Measurements from ENCODE around the gene SCLY. TPM values are rescaled to one million over a fixed set of nuclear protein-coding genes. Genes with fewer than 3 reads are reported as not detected.

The SCLY gene
- total RNA-seq, 2 experiments from 2014 or later = 29.1 to 53.8 TPM

DNA sequence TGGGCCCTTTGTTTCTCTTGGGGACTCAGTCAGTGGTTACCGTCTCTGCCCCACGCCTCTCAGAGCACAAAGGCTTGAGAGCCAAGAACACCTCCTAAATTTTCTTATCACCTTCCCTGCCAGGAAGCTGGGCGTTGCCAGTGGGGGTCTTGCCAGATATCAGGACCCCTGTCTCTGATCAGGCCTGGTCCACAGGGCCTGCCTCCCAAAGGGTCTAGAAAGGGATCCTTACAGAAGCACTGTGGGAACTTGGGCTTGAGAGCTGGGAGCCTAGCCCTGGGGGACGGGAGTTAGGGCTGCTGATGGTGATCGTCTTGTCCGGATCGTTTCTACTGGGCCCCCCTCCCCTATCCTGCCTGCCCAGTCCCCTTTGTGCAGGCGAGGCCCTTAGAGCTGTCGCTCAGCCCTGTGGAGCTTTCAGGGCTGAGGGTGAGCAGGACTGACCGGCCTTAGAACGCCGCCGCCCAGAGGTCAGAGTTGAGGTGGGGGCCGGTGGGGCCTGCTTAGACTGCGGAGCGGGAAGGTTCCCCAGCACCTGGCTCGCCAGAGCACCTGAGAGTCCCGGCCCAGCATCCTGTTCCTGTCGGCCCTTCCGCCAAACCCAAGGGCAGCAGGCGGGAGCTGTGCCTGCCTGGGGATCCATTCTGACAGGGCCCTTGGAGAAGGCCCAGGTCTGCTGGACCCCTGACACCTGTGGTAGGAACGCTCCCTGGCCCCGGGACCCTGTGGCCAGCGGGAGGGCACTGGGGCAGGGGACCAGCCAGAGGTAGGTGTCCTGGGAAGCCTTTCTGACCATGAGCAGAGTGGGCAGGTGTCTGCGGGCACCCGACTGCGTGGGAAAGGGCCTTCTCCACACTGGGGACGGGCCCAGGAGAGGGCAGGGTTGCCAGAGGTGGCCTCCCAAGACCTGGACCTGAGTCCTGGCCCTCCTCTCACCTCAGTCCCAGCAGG lies 40.3 kb downstream of the SCLY start:
- Mint-ChIP-seq H3K27ac (no peak overlapping the region), H3K27me3 (no peaks in the 10 kb centered on the region), H3K36me3 (peaks cover 5% of the 10 kb centered on the region), H3K4me3 (no peak overlapping the region), H3K4me1 (no peaks in the 10 kb centered on the region), H3K9me3 (ENCODE audit: low read depth) (no peaks in the 10 kb centered on the region)
- DNase-seq (peak; percentile 34), ATAC-seq (no peak)
- CTCF ChIA-PET = no interaction called here

- ATAC-seq = no peak
- H3K9me3 Mint-ChIP-seq (ENCODE audit: low read depth) = no peaks in the 10 kb centered on the region
- no peaks in the 10 kb centered on the region for H3K4me1 Mint-ChIP-seq
- no peak overlapping the region for H3K4me3 Mint-ChIP-seq
- no peak overlapping the region for H3K27ac Mint-ChIP-seq
- H3K36me3 Mint-ChIP-seq = peaks cover 5% of the 10 kb centered on the region
- no peaks in the 10 kb centered on the region for H3K27me3 Mint-ChIP-seq
- peak; percentile 33 for DNase-seq
- CTCF ChIA-PET = no interaction called here
Measured at GRCh38 chr2:238101891-238102841, 41.4 kb downstream of the SCLY start.

DNA sequence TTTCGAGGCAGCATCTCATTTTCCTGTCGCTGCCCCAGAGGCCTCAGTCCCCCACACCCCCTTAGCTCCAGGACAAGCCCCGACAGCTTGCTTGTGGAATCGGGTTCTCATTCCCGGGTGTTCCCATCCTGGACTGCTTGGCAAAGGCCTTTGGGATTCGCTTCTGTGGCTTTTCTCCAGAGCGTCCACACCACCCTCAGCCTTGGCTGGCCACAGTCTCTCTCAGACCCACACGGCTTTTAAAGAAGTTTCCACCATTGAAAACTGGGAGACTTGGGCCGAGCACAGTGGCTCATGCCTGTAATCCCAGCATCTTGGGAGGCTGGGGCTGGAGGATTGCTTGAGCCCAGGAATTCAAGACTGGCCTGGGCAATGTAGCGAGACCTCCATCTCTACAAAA lies 42.1 kb downstream of the SCLY start:
- H3K9me3 Mint-ChIP-seq (ENCODE audit: low read depth) = no peaks in the 10 kb centered on the region
- H3K27me3 Mint-ChIP-seq = no peaks in the 10 kb centered on the region
- ATAC-seq (no peak), DNase-seq (no peak)
- no peak overlapping the region for H3K4me3 Mint-ChIP-seq
- no peak overlapping the region for H3K27ac Mint-ChIP-seq
- CTCF ChIA-PET = no interaction called here
- H3K4me1 Mint-ChIP-seq = no peaks in the 10 kb centered on the region
- peaks cover under 1% of the 10 kb centered on the region for H3K36me3 Mint-ChIP-seq

DNA sequence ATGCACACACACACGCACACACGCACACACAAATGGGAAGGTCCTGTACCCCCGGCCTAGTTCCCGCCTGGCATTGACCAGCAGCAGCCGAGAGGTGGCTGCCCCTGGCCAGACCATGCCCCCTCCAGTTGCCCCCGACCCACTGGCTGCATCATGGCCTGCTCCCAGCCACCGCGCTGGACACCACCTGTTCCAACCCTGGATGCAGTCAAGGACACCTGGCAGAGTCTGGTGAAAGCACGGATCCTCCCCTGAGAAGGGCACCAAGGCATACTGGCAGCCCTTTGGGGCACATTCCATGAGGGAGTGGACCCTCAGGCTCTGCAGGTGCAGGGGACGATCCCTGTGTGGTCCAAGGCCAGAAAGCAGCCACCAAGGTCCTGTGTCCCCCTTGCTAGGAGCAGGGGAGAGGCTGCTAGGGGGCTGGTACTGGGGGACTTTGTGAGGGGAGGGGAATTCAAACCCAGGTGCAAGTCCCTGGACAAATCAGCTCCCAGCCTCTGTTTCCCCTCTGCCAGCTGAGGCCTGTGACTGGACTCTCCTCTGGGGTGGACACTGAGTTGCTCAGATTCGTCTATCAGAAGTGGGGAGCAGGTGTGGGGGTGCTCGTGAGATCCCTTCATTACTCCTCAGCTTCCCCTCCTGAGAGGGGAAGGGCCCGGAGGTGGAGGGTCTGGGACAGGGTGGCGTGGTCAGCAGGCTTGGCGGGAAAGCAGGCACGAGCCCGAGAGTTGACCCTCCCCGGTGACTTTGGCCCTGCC lies 42.8 kb downstream of the SCLY start:
- CTCF ChIA-PET = no interaction called here
- Mint-ChIP-seq H3K36me3 (no peaks in the 10 kb centered on the region), H3K9me3 (ENCODE audit: low read depth) (no peaks in the 10 kb centered on the region), H3K4me1 (peaks cover 6% of the 10 kb centered on the region), H3K4me3 (no peak overlapping the region), H3K27ac (no peak overlapping the region), H3K27me3 (no peaks in the 10 kb centered on the region)
- DNase-seq (peak; percentile 32), ATAC-seq (no peak)

DNA sequence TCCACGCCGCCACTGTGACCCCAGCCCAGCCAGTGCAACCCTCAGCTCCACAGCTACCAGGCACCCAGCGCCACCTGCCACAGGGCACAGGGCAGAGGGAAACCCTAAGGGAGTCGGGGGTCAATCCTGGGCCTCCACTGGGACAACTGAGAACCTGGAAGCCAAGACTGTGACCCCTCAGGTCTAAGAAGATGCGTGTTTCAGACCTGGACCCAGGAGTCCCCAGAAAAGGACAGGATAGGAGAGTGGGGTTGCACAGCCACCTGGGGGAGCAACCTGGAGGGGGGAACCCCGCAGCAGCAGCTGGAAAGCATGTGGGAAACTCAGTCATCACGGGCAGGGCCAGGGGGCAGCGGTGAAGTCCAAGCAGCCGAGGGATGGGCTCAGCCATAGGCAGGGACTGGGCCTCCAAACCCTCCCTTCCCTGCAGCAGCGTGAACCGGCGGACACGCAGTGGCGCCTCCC lies 43.5 kb downstream of the SCLY start:
- CTCF ChIA-PET = no interaction called here
- H3K36me3 Mint-ChIP-seq = no peaks in the 10 kb centered on the region
- ATAC-seq = no peak
- peaks cover 12% of the 10 kb centered on the region for H3K4me1 Mint-ChIP-seq
- H3K9me3 Mint-ChIP-seq (ENCODE audit: low read depth) = no peaks in the 10 kb centered on the region
- DNase-seq = no peak
- no peaks in the 10 kb centered on the region for H3K27me3 Mint-ChIP-seq
- H3K4me3 Mint-ChIP-seq = no peak overlapping the region
- H3K27ac Mint-ChIP-seq = no peak overlapping the region

GRCh38 chr2:238104691-238105371 lies 44.0 kb downstream of the SCLY start:
- peak; percentile 36 for DNase-seq

GRCh38 chr2:238105506-238106338 lies 44.9 kb downstream of the SCLY start:
- Mint-ChIP-seq H3K27ac (no peak overlapping the region), H3K4me1 (peaks cover 13% of the 10 kb centered on the region)

More at GRCh38 chr2:238104691-238105371, 44.0 kb downstream of the SCLY start:
- H3K27me3 Mint-ChIP-seq = no peaks in the 10 kb centered on the region
- H3K4me3 Mint-ChIP-seq = no peak overlapping the region
- H3K9me3 Mint-ChIP-seq (ENCODE audit: low read depth) = no peaks in the 10 kb centered on the region
- H3K4me1 Mint-ChIP-seq = peaks cover 13% of the 10 kb centered on the region
- CTCF ChIA-PET = no interaction called here
- H3K27ac Mint-ChIP-seq = no peak overlapping the region
- H3K36me3 Mint-ChIP-seq = no peaks in the 10 kb centered on the region
- no peak for ATAC-seq

GRCh38 chr2:238106339-238106697 lies 45.5 kb downstream of the SCLY start:
- Mint-ChIP-seq H3K36me3 (no peaks in the 10 kb centered on the region), H3K4me1 (peaks cover 13% of the 10 kb centered on the region), H3K27me3 (no peaks in the 10 kb centered on the region), H3K4me3 (no peak overlapping the region), H3K27ac (no peak overlapping the region), H3K9me3 (ENCODE audit: low read depth) (no peaks in the 10 kb centered on the region)
- ATAC-seq = no peak
- CTCF ChIA-PET = no interaction called here
- peak; percentile 36 for DNase-seq

More at GRCh38 chr2:238105506-238106338, 44.9 kb downstream of the SCLY start:
- Mint-ChIP-seq H3K36me3 (no peaks in the 10 kb centered on the region), H3K27me3 (no peaks in the 10 kb centered on the region), H3K4me3 (no peak overlapping the region), H3K9me3 (ENCODE audit: low read depth) (no peaks in the 10 kb centered on the region)
- CTCF ChIA-PET = no interaction called here
- peak; percentile 21 for DNase-seq
- no peak for ATAC-seq

- no peaks in the 10 kb centered on the region for H3K36me3 Mint-ChIP-seq
- CTCF ChIA-PET = no interaction called here
- no peaks in the 10 kb centered on the region for H3K27me3 Mint-ChIP-seq
- no peak overlapping the region for H3K4me3 Mint-ChIP-seq
- DNase-seq = peak; percentile 39
- H3K4me1 Mint-ChIP-seq = peaks cover 13% of the 10 kb centered on the region
- H3K27ac Mint-ChIP-seq = no peak overlapping the region
- no peaks in the 10 kb centered on the region for H3K9me3 Mint-ChIP-seq (ENCODE audit: low read depth)
- ATAC-seq = no peak
Measured at GRCh38 chr2:238106698-238107524, 46.1 kb downstream of the SCLY start.

- Mint-ChIP-seq H3K27ac (no peak overlapping the region), H3K9me3 (ENCODE audit: low read depth) (peaks cover 2% of the 10 kb centered on the region), H3K36me3 (no peaks in the 10 kb centered on the region), H3K4me1 (peaks cover 13% of the 10 kb centered on the region), H3K27me3 (no peaks in the 10 kb centered on the region), H3K4me3 (no peak overlapping the region)
- ATAC-seq (no peak), DNase-seq (peak; percentile 28)
- CTCF ChIA-PET = no interaction called here
Measured at GRCh38 chr2:238107525-238108422, 47.0 kb downstream of the SCLY start.

All from activated CD8-positive, alpha-beta memory T cell treated with anti-CD3 and anti-CD28 coated beads, Interleukin-2, amount 10 ng/mL, durations not matched to agents 7 days and 5 days (primary cell).